K562 (cell line): ENCODE measurements around the gene MARS1. TPM values are rescaled to one million over a fixed set of nuclear protein-coding genes. Genes with fewer than 3 reads are reported as not detected.
A peak's percentile ranks its signal among the peaks of the same experiment; 100 is the strongest.

Source experiments
- ATAC-seq: fragments of 200-7000 bp; cut with Tn5 transposase; 3 replicates; pipeline ENCODE4 v1.9.1; 2020; ENCODE audit warnings: moderate library complexity
- BruUV-seq: library from RNA; stranded (reverse); fragments of 400-500 nt; replicated peaks from 2 replicates; lab custom pipeline; 2021; lab: Mats Ljungman, UMichigan
- CTCF ChIA-PET: fragments of 300-600 bp; formaldehyde crosslinking; extraction: SDS; loops from one replicate; lab custom pipeline; 2021; ENCODE audit warnings: low intra/inter-chr PET ratio; lab: Yijun Ruan, JAX
- POLR2A ChIA-PET: fragments of 300-600, 350-650 bp; sonication (Branson Sonifier 250); formaldehyde crosslinking; extraction: SDS; loops from one replicate; lab custom pipeline; 2021; ENCODE audit warnings: antibody characterized with exemption, inconsistent platforms; lab: Yijun Ruan, JAX
- DNase-seq, 4 experiments: peaks; one replicate each; pipeline versions ENCODE4 v3.0.0 to v3.0.0-alpha.2; 2011 to 2018; ENCODE audit warnings: low spot score in 3 of 4, mixed read lengths in 3 of 4; ENCODE audit errors: extremely low read depth in 1 of 4
- FAIRE-seq: peaks from 2 replicates; lab custom pipeline; 2011; peaks lifted over from hg19 to GRCh38; lab: Jason Lieb, UNC
- H2AFZ ChIP-seq: 2 replicates; pipeline ENCODE4 v1.6.0; 2011; ENCODE audit warnings: low read depth, low read length, control low read depth, inconsistent platforms
- H3K27ac ChIP-seq: fragments of 200-600 bp; 3 replicates; pipeline ENCODE4 v1.8.0; 2011; ENCODE audit warnings: low read depth, mild to moderate bottlenecking, control low read depth, inconsistent platforms, low read length, moderate library complexity, mixed read lengths; ENCODE audit errors: extremely low read depth
- H3K27me3 ChIP-seq, 2 experiments: fragments of 300-600 bp in 1 of 2; 2 replicates in 1 of 2; 3 replicates in 1 of 2; pipeline versions ENCODE4 v1.6.0 to v1.8.0; 2011; ENCODE audit warnings: inconsistent platforms in 2 of 2, low read length in 2 of 2, mild to moderate bottlenecking in 1 of 2, mixed read lengths in 1 of 2, moderate library complexity in 1 of 2; ENCODE audit not compliant: control insufficient read depth in 2 of 2, insufficient read depth in 2 of 2
- H3K36me3 ChIP-seq: fragments of 300-600 bp; 3 replicates; pipeline ENCODE4 v1.8.0; 2011; ENCODE audit warnings: mild to moderate bottlenecking, low read length, inconsistent platforms; ENCODE audit not compliant: control insufficient read depth, insufficient read depth
- H3K4me1 ChIP-seq, 2 experiments: fragments of 200-600 bp in 1 of 2; replicated peaks in 1 of 2; 2 replicates in 1 of 2; 3 replicates in 1 of 2; pipeline versions ENCODE4 v1.5.1 to v1.8.0; 2011; ENCODE audit warnings: inconsistent platforms in 2 of 2, low read length in 2 of 2, mild to moderate bottlenecking in 1 of 2, mixed read lengths in 1 of 2, moderate library complexity in 1 of 2; ENCODE audit not compliant: control insufficient read depth in 2 of 2, insufficient read depth in 2 of 2
- H3K4me2 ChIP-seq: 2 replicates; pipeline ENCODE4 v1.6.1; 2011; ENCODE audit warnings: low read length, control low read depth, inconsistent platforms, mixed read lengths; ENCODE audit not compliant: insufficient read depth
- H3K4me3 ChIP-seq: fragments of 200-600 bp; sonication (generic), shearing (Covaris generic); 2 replicates; pipeline ENCODE4 v1.5.1; 2016; ENCODE audit warnings: control low read depth, inconsistent platforms
- H3K79me2 ChIP-seq: fragments of 200-600 bp; 3 replicates; pipeline ENCODE4 v1.8.0; 2011; ENCODE audit warnings: low read length, inconsistent platforms; ENCODE audit not compliant: control insufficient read depth, insufficient read depth
- H3K9ac ChIP-seq, 2 experiments: 2 replicates each; pipeline versions ENCODE4 v1.6.0 to v1.6.1; 2011; ENCODE audit warnings: low read depth in 2 of 2, low read length in 2 of 2, control low read depth in 1 of 2, inconsistent platforms in 1 of 2, mild to moderate bottlenecking in 1 of 2, mixed read lengths in 1 of 2; ENCODE audit not compliant: insufficient read depth in 1 of 2
- H3K9me1 ChIP-seq: one replicate; pipeline ENCODE4 v1.6.0; 2011; ENCODE audit warnings: inconsistent platforms, mild to moderate bottlenecking, low read length, moderate library complexity; ENCODE audit not compliant: control insufficient read depth, insufficient read depth
- H3K9me3 ChIP-seq: replicated peaks from 2 replicates; pipeline ENCODE4 v1.5.1; 2011; ENCODE audit warnings: low read depth, low read length, inconsistent platforms; ENCODE audit not compliant: control insufficient read depth, insufficient read depth
- H4K20me1 ChIP-seq: replicated peaks from 2 replicates; pipeline ENCODE4 v1.6.1; 2011; ENCODE audit warnings: low read length, inconsistent platforms, mixed read lengths; ENCODE audit not compliant: control insufficient read depth, insufficient read depth
- C11orf30 ChIP-seq: fragments of 450-650 bp; IDR thresholded peaks from 2 replicates; pipeline ENCODE4 v1.6.1; 2016; ENCODE audit warnings: low read depth, mild to moderate bottlenecking
- CREB3L1 ChIP-seq: fragments of 450-650 bp; IDR thresholded peaks from 2 replicates; pipeline ENCODE4 v1.6.1; 2014; ENCODE audit warnings: low read depth, mild to moderate bottlenecking, moderate library complexity, borderline replicate concordance
- E2F6 ChIP-seq, 2 experiments: IDR thresholded peaks; 2 replicates each; pipeline ENCODE4 v1.6.1; 2011; ENCODE audit warnings: borderline replicate concordance in 1 of 2, control low read depth in 1 of 2, low read depth in 1 of 2, low read length in 1 of 2, mild to moderate bottlenecking in 1 of 2, mixed read lengths in 1 of 2, moderate library complexity in 1 of 2; ENCODE audit not compliant: insufficient read depth in 1 of 2, insufficient read length in 1 of 2, poor library complexity in 1 of 2, severe bottlenecking in 1 of 2; ENCODE audit errors: extremely low read depth in 1 of 2
- ELF1 ChIP-seq: fragments of 200-800 bp; sonication (Bioruptor generic); IDR thresholded peaks from 2 replicates; pipeline ENCODE4 v1.6.1; 2016; ENCODE audit warnings: missing genetic modification characterization, missing compliant biosample characterization
- FOSL1 ChIP-seq: fragments of 200-800 bp; sonication (Bioruptor generic); conservative IDR thresholded peaks from 2 replicates; pipeline ENCODE4 v1.6.1; 2016; ENCODE audit warnings: missing genetic modification characterization, missing compliant biosample characterization
- GATAD2A ChIP-seq: fragments of 450-650 bp; IDR thresholded peaks from 2 replicates; pipeline ENCODE4 v1.6.1; 2017
- NR2C2 ChIP-seq, 2 experiments: fragments of 200-800 bp in 1 of 2; sonication (Bioruptor generic) in 1 of 2; sonication (generic) in 1 of 2; formaldehyde crosslinking in 1 of 2; IDR thresholded peaks; 2 replicates each; pipeline versions ENCODE4 v1.6.1 to v1.8.0; 2016 to 2022; ENCODE audit warnings: mild to moderate bottlenecking in 1 of 2, missing compliant biosample characterization in 1 of 2, missing genetic modification characterization in 1 of 2, missing genetic modification reagents in 1 of 2
- PHF8 ChIP-seq: fragments of 200-600 bp; sonication (generic); IDR thresholded peaks from 2 replicates; pipeline ENCODE4 v1.6.1; 2012; ENCODE audit warnings: mixed run types, mild to moderate bottlenecking, inconsistent platforms, low read length, moderate library complexity, borderline replicate concordance
- ZKSCAN8 ChIP-seq: fragments of 200-800 bp; sonication (Bioruptor generic); IDR thresholded peaks from 2 replicates; pipeline ENCODE4 v1.6.1; 2016; ENCODE audit warnings: missing genetic modification characterization, missing compliant biosample characterization
- WGBS: fragments of 100-300 bp; shearing (Covaris generic); methylation state at CpG from one replicate; pipeline ENCODE4 v1.1.6; 2016; ENCODE audit warnings: low coverage, mixed read lengths; ENCODE audit not compliant: insufficient coverage; ENCODE audit errors: missing lambda C conversion rate; 5-methylcytosine and 5-hydroxymethylcytosine counted together
- in situ Hi-C: fragments of 300-500 bp; cut with MboI; formaldehyde crosslinking; loops from 4 replicates; pipeline ENCODE4 v1.15.0; 2018; ENCODE audit warnings: inconsistent platforms, mixed read lengths
- intact Hi-C: fragments of 100-400 bp; cut with micrococcal nuclease; formaldehyde crosslinking; loops from 2 replicates; pipeline ENCODE4 v1.14.2; 2022
- polyA plus RNA-seq, 8 experiments: library from polyadenylated mRNA; depleted of rRNA in 4 of 8; stranded (reverse) in 5 of 8; unstranded in 3 of 8; fragments of >200 nt; fragmentation: Nextera tagmentation in 2 of 8; fragmentation: Illumina TruSeq in 1 of 8; extraction: Ambion mirVana in 2 of 8; extraction: Trizol in 1 of 8; gene quantifications; 2 replicates each; pipeline versions ENCODE4 v1.2.1 to v1.2.3, GENCODE V29; 2011 to 2014; ENCODE audit warnings: inconsistent platforms in 1 of 8, missing spikeins in 1 of 8
- total RNA-seq, 7 experiments: library from RNA; depleted of rRNA in 6 of 7; stranded (reverse); fragments of >200 nt in 6 of 7; fragmentation: Illumina TruSeq in 2 of 7; extraction: Trizol in 2 of 7; gene quantifications; 2 replicates each; pipeline versions ENCODE4 v1.2.1 to v1.2.3, GENCODE V29; 2011 to 2021; ENCODE audit warnings: low replicate concordance in 1 of 7

MARS1 gene
- total and polyA plus RNA-seq, 9 of the 15 experiments (the other 6 are each of a cell fraction or from before 2014, with no cell fraction given) = 117 to 382 (median 220) TPM

GRCh38 chr12:57451233-57451778, 36.6 kb upstream of the MARS1 start:
- in situ Hi-C loops = loop anchor here (5.0 kb wide), 1 partner anchor 139 kb away; no protein-coding TSS in a partner anchor

GRCh38 chr12:57452181-57452936, 35.5 kb upstream of the MARS1 start:
- Histone ChIP-seq H3K4me2 (peak overlapping the region; percentile 48), H3K27ac (peak overlapping the region; percentile 48; the same call in 1 of the 3 replicates), H3K4me3 (no peak overlapping the region), H3K79me2 (peaks cover 17% of the 10 kb centered on the region; the same call in 2 of the 3 replicates), H4K20me1 (no peaks in the 10 kb centered on the region), H3K27me3 (no peaks in the 10 kb centered on the region), H3K9ac (peak overlapping the region; percentile 45 to 65; a peak in 2 of 4 replicates), H3K4me1 (peaks cover 30 to 43% of the 10 kb centered on the region in 2 experiments), H3K9me3 (no peaks in the 10 kb centered on the region), H2AFZ (peak overlapping the region; percentile 76), H3K36me3 (no peaks in the 10 kb centered on the region), H3K9me1 (no peaks in the 10 kb centered on the region)
- DNase-seq (peak in 2 of 4 experiments; percentile 51 to 78), ATAC-seq (no peak), FAIRE-seq (peak; percentile 63)
- in situ Hi-C loops (loop anchor here (5.0 kb wide), 1 partner anchor 140 kb away; no protein-coding TSS in a partner anchor), intact Hi-C loops (loop anchor here (2.0 kb wide), 1 partner anchor 240 kb away; no protein-coding TSS in a partner anchor)
- 8% methylated on average over 9 of the region's 9 CpGs for WGBS
- no TSS peak for BruUV-seq
- POLR2A ChIA-PET = interaction anchor here (0.6 to 1.9 kb wide), 14 partner anchors 9 to 284 kb away, joined by 3 to 7 read pairs (median 4); partner anchors contain the start of gene SHMT2
- CTCF ChIA-PET = interaction anchor here (0.6 to 2.7 kb wide), 7 partner anchors 112 to 239 kb away, joined by 3 to 20 read pairs (median 9); no protein-coding TSS in a partner anchor
- TF ChIP-seq FOSL1 (tag) (peak; percentile 59), PHF8 (no peak), ELF1 (tag) (no peak), CREB3L1 (no peak), NR2C2 (CRISPR knock-in tag; IDR thresholded peaks at IDR 0.05) (no peak), NR2C2 (tag; IDR thresholded peaks at IDR 0.05) (peak; percentile 29; the same call in 1 of the 2 replicates), GATAD2A (0 out of 2 replicates have a peak, but pooled peaks have one; percentile 51), E2F6 (IDR thresholded peaks at IDR 0.05; ENCODE audit: borderline replicate concordance in 1 of 2, extremely low read depth in 1 of 2, insufficient read depth in 1 of 2, insufficient read length in 1 of 2, low read depth in 1 of 2, low read length in 1 of 2, poor library complexity in 1 of 2, severe bottlenecking in 1 of 2) (no peak)

More at GRCh38 chr12:57451233-57451778, 36.6 kb upstream of the MARS1 start:
- ATAC-seq = no peak
- no TSS peak for BruUV-seq
- H3K36me3 ChIP-seq = no peaks in the 10 kb centered on the region
- peak overlapping the region; percentile 69 for H2AFZ ChIP-seq
- H3K27me3 ChIP-seq = no peaks in the 10 kb centered on the region
- H3K9me1 ChIP-seq = no peaks in the 10 kb centered on the region
- H3K27ac ChIP-seq = no peak overlapping the region
- 38% methylated on average over 6 of the region's 6 CpGs for WGBS
- DNase-seq = no peak
- H3K79me2 ChIP-seq = peaks cover 11% of the 10 kb centered on the region; the same call in 2 of the 3 replicates
- H4K20me1 ChIP-seq = no peaks in the 10 kb centered on the region
- peak overlapping the region in 1 of 2 experiments; percentile 62; a peak in 1 of 4 replicates for H3K9ac ChIP-seq
- peaks cover 26 to 36% of the 10 kb centered on the region in 2 experiments for H3K4me1 ChIP-seq
- no peak overlapping the region for H3K4me2 ChIP-seq
- intact Hi-C loops = no loop called here
- TF ChIP-seq C11orf30 (no peak), ZKSCAN8 (CRISPR knock-in tag) (0 out of 2 replicates have a peak, but pooled peaks have one; percentile 5)
- no peak for FAIRE-seq
- no peak overlapping the region for H3K4me3 ChIP-seq
- POLR2A ChIA-PET = interaction anchor here (0.8 to 1.9 kb wide), 5 partner anchors 9 to 222 kb away, joined by 3 to 6 read pairs (median 4); partner anchors contain the start of gene SHMT2
- H3K9me3 ChIP-seq = no peaks in the 10 kb centered on the region
- CTCF ChIA-PET = interaction anchor here (0.9 to 2.2 kb wide), 3 partner anchors 144 to 188 kb away, joined by 5 to 20 read pairs (median 9); no protein-coding TSS in a partner anchor
